Epithelial cell of proximal tubule (primary cell): Measurements from ENCODE around the gene FOXD2. TPM values are rescaled to one million over a fixed set of nuclear protein-coding genes. Genes with fewer than 3 reads are reported as not detected.

ENCODE experiments used
- DNase-seq: peaks from one replicate; pipeline ENCODE4 v3.0.0-alpha.2; 2011; ENCODE audit warnings: low read depth
- H3K4me3 ChIP-seq: 2 replicates; pipeline ENCODE4 v1.5.1; 2011; ENCODE audit warnings: low read depth, mild to moderate bottlenecking, low read length
- total RNA-seq: library from RNA; depleted of rRNA; stranded (reverse); fragments of >200 nt; gene quantifications from 2 replicates; pipeline ENCODE4 v1.2.3, GENCODE V29; 2015
- TF ChIP-seq, protein P1 (sequence below): conservative IDR thresholded peaks from 2 replicates; pipeline ENCODE4 v1.5.1; 2012; ENCODE audit warnings: low read depth, mild to moderate bottlenecking, low read length

Gene FOXD2
- total RNA-seq, 1 donor from 2014 or later, result not detected

DNA sequence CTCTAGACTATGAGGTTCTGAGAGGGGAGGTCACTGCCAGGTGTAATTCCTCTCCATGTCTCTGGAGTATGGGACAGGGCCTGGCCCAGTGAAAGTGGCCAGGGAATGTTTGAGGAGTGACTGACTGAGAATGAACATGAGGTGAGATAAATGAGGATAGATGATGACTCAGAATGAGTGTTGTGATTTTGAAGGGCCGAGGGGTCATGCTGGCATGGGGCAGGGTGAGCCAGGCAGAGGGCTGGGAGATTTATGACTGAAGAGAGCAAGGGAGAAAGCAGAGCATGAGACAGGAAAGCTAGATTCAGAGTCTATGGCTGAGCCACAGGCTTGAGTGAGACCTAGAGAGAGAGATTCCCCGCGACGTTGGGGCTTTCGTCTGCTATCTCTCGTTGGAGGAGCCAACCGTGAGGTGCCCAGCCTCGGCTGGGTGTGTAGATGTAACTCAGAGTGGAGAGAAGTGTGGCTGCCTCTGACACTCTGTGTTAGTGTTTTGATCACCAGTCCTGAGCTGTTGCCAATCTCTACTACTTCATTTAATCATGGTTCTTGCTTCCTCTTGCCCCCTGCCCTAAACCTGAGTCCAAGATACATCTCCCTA is 50.1 kb downstream of the FOXD2 start:
- H3K4me3 ChIP-seq, result no peak overlapping the region
- no peak for DNase-seq
- TF ChIP-seq, protein P1, sequence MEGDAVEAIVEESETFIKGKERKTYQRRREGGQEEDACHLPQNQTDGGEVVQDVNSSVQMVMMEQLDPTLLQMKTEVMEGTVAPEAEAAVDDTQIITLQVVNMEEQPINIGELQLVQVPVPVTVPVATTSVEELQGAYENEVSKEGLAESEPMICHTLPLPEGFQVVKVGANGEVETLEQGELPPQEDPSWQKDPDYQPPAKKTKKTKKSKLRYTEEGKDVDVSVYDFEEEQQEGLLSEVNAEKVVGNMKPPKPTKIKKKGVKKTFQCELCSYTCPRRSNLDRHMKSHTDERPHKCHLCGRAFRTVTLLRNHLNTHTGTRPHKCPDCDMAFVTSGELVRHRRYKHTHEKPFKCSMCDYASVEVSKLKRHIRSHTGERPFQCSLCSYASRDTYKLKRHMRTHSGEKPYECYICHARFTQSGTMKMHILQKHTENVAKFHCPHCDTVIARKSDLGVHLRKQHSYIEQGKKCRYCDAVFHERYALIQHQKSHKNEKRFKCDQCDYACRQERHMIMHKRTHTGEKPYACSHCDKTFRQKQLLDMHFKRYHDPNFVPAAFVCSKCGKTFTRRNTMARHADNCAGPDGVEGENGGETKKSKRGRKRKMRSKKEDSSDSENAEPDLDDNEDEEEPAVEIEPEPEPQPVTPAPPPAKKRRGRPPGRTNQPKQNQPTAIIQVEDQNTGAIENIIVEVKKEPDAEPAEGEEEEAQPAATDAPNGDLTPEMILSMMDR, result no peak

Other genes with a start within 250 kb of the FOXD2 start
- gene PDZK1IP1, start 248.0 kb upstream of the FOXD2 start, total RNA-seq, result 14.3 and 43.2 TPM in 2 replicates
- gene TAL1, start 205.8 kb upstream of the FOXD2 start, total RNA-seq, result 0.69 and 1.4 TPM in 2 replicates
- gene STIL, start 123.9 kb upstream of the FOXD2 start, total RNA-seq, result 17.3 and 26.8 TPM in 2 replicates
- 67.0 and 67.6 TPM in 2 replicates for gene CMPK1, start 104.3 kb upstream of the FOXD2 start, total RNA-seq
- gene FOXE3, start 21.8 kb upstream of the FOXD2 start, total RNA-seq, result not detected in 2 replicates